IMR-90 (cell line): ENCODE results near the gene TESK2. TPM values are rescaled to one million over a fixed set of nuclear protein-coding genes. Genes with fewer than 3 reads are reported as not detected.

ENCODE experiments used
- ATAC-seq: fragments of 200-7000 bp; cut with Tn5 transposase; 2 replicates; pipeline ENCODE4 v1.9.1; 2020; ENCODE audit warnings: low read depth, mild to moderate bottlenecking, moderate library complexity
- BruUV-seq: library from RNA; stranded (reverse); fragments of 400-500 nt; replicated peaks from 2 replicates; lab custom pipeline; 2021; lab: Mats Ljungman, UMichigan
- CTCF ChIA-PET: fragments of 300-600 bp; formaldehyde crosslinking; extraction: SDS; loops from one replicate; lab custom pipeline; 2021; ENCODE audit warnings: antibody characterized with exemption; lab: Yijun Ruan, JAX
- POLR2A ChIA-PET: fragments of 300-600 bp; sonication (Branson Sonifier 250); formaldehyde crosslinking; loops from one replicate; lab custom pipeline; 2022; ENCODE audit warnings: antibody characterized with exemption; ENCODE audit not compliant: unreplicated experiment; lab: Charles Lee
- DNase-seq: peaks from one replicate; pipeline ENCODE4 v3.0.0; 2013
- H2AFZ ChIP-seq: replicated peaks from 2 replicates; pipeline ENCODE3; 2013; ENCODE audit warnings: low read length, mild to moderate bottlenecking; ENCODE audit not compliant: poor library complexity
- H2AK5ac ChIP-seq: 2 replicates; pipeline ENCODE4 v1.6.1; 2013; ENCODE audit warnings: low read depth, low read length, inconsistent platforms
- H2AK9ac ChIP-seq: replicated peaks from 2 replicates; pipeline ENCODE3; 2013; ENCODE audit warnings: mild to moderate bottlenecking, low read depth, low read length, moderate library complexity; ENCODE audit not compliant: poor library complexity
- H2BK120ac ChIP-seq: 2 replicates; pipeline ENCODE4 v1.6.1; 2013; ENCODE audit warnings: low read depth, low read length, inconsistent platforms
- H2BK15ac ChIP-seq: 3 replicates; pipeline ENCODE4 v1.6.1; 2013; ENCODE audit warnings: low read depth, low read length, inconsistent platforms
- H2BK20ac ChIP-seq: 2 replicates; pipeline ENCODE4 v1.6.1; 2013; ENCODE audit warnings: low read depth, mild to moderate bottlenecking, inconsistent platforms, low read length, moderate library complexity
- H2BK5ac ChIP-seq: 2 replicates; pipeline ENCODE4 v1.6.1; 2013; ENCODE audit warnings: mild to moderate bottlenecking, low read depth, low read length, inconsistent platforms; ENCODE audit not compliant: poor library complexity, severe bottlenecking
- H3K14ac ChIP-seq: replicated peaks from 2 replicates; pipeline ENCODE4 v1.6.1; 2013; ENCODE audit warnings: low read depth, low read length, inconsistent platforms
- H3K18ac ChIP-seq: 2 replicates; pipeline ENCODE4 v1.6.1; 2013; ENCODE audit warnings: low read depth, low read length, control low read depth
- H3K23ac ChIP-seq: 2 replicates; pipeline ENCODE4 v1.6.1; 2013; ENCODE audit warnings: low read depth, low read length, inconsistent platforms
- H3K27ac ChIP-seq: 2 replicates; pipeline ENCODE4 v1.5.1; 2013; ENCODE audit warnings: mild to moderate bottlenecking, control low read depth, low read length; ENCODE audit not compliant: insufficient read depth
- H3K27me3 ChIP-seq: 2 replicates; pipeline ENCODE4 v1.6.1; 2013; ENCODE audit warnings: low read length; ENCODE audit not compliant: control insufficient read depth, insufficient read depth
- H3K36me3 ChIP-seq: 2 replicates; pipeline ENCODE4 v1.6.1; 2013; ENCODE audit warnings: low read length, mixed read lengths; ENCODE audit not compliant: control insufficient read depth, insufficient read depth
- H3K4ac ChIP-seq: 2 replicates; pipeline ENCODE4 v1.6.1; 2013; ENCODE audit warnings: low read depth, low read length, inconsistent platforms
- H3K4me1 ChIP-seq: 2 replicates; pipeline ENCODE4 v1.6.1; 2013; ENCODE audit warnings: low read length, mixed read lengths; ENCODE audit not compliant: control insufficient read depth, insufficient read depth
- H3K4me2 ChIP-seq: 2 replicates; pipeline ENCODE4 v1.6.1; 2013; ENCODE audit warnings: low read depth, mild to moderate bottlenecking, control low read depth, low read length, moderate library complexity
- H3K4me3 ChIP-seq: 2 replicates; pipeline ENCODE4 v1.5.1; 2013; ENCODE audit warnings: low read depth, mild to moderate bottlenecking, control low read depth, low read length, moderate library complexity; ENCODE audit not compliant: insufficient read depth
- H3K56ac ChIP-seq: 2 replicates; pipeline ENCODE4 v1.6.1; 2013; ENCODE audit warnings: low read length, inconsistent platforms; ENCODE audit not compliant: insufficient read depth; ENCODE audit errors: extremely low read depth
- H3K79me1 ChIP-seq, 2 experiments: 2 replicates each; pipeline ENCODE4 v1.6.1; 2013; ENCODE audit warnings: low read length in 2 of 2, inconsistent platforms in 1 of 2, low read depth in 1 of 2
- H3K9ac ChIP-seq: 2 replicates; pipeline ENCODE4 v1.6.1; 2013; ENCODE audit warnings: low read depth, low read length, control low read depth
- H3K9me1 ChIP-seq: 2 replicates; pipeline ENCODE4 v1.6.1; 2013; ENCODE audit warnings: low read length, inconsistent platforms; ENCODE audit not compliant: insufficient read depth
- H3K9me3 ChIP-seq: 2 replicates; pipeline ENCODE4 v1.6.1; 2013; ENCODE audit warnings: low read length; ENCODE audit not compliant: control insufficient read depth, insufficient read depth
- H4K20me1 ChIP-seq: 2 replicates; pipeline ENCODE4 v1.6.1; 2013; ENCODE audit warnings: low read length, inconsistent platforms; ENCODE audit not compliant: insufficient read depth
- H4K5ac ChIP-seq: 2 replicates; pipeline ENCODE4 v1.6.1; 2013; ENCODE audit warnings: mild to moderate bottlenecking, low read depth, low read length, control low read depth
- H4K8ac ChIP-seq, 2 experiments: 2 replicates each; pipeline ENCODE4 v1.6.1; 2013; ENCODE audit warnings: low read depth in 2 of 2, low read length in 2 of 2, control low read depth in 1 of 2, inconsistent platforms in 1 of 2
- H4K91ac ChIP-seq: 2 replicates; pipeline ENCODE4 v1.6.1; 2013; ENCODE audit warnings: low read depth, low read length, inconsistent platforms; ENCODE audit not compliant: insufficient read depth
- BHLHE40 ChIP-seq: fragments of 150-350 bp; IDR thresholded peaks from 2 replicates; pipeline ENCODE4 v1.6.1; 2016; ENCODE audit warnings: mild to moderate bottlenecking, low read depth, low read length
- CEBPB ChIP-seq: IDR thresholded peaks from 2 replicates; pipeline ENCODE4 v1.6.1; 2012; ENCODE audit warnings: low read depth, low read length, improper control_type of control experiment
- CHD1 ChIP-seq: IDR thresholded peaks from 2 replicates; pipeline ENCODE4 v1.6.1; 2012; ENCODE audit warnings: low read depth, low read length, improper control_type of control experiment
- CTCF ChIP-seq: conservative IDR thresholded peaks from 2 replicates; pipeline ENCODE4 v1.5.1; 2012; ENCODE audit warnings: mild to moderate bottlenecking, low read depth, low read length, improper control_type of control experiment
- ELK1 ChIP-seq: fragments of 150-350 bp; IDR thresholded peaks from 2 replicates; pipeline ENCODE4 v1.6.1; 2016; ENCODE audit warnings: low read depth, mild to moderate bottlenecking, low read length, moderate library complexity, borderline replicate concordance
- FOS ChIP-seq: fragments of 150-350 bp; IDR thresholded peaks from 2 replicates; pipeline ENCODE4 v1.6.1; 2016; ENCODE audit warnings: low read depth, low read length
- MAZ ChIP-seq: IDR thresholded peaks from 2 replicates; pipeline ENCODE4 v1.6.1; 2012; ENCODE audit warnings: low read depth, mild to moderate bottlenecking, low read length, improper control_type of control experiment, moderate library complexity, borderline replicate concordance
- MXI1 ChIP-seq: IDR thresholded peaks from 2 replicates; pipeline ENCODE4 v1.6.1; 2012; ENCODE audit warnings: low read depth, mild to moderate bottlenecking, low read length, moderate library complexity, borderline replicate concordance
- NFE2L2 ChIP-seq: fragments of 150-350 bp; IDR thresholded peaks from 2 replicates; pipeline ENCODE4 v1.6.1; 2016; ENCODE audit warnings: low read depth, mild to moderate bottlenecking, low read length
- POLR2A ChIP-seq: IDR thresholded peaks from 2 replicates; pipeline ENCODE4 v1.6.1; 2012; ENCODE audit warnings: mild to moderate bottlenecking, low read depth, low read length
- RAD21 ChIP-seq: IDR thresholded peaks from 2 replicates; pipeline ENCODE4 v1.6.1; 2012; ENCODE audit warnings: low read length, improper control_type of control experiment
- RCOR1 ChIP-seq: IDR thresholded peaks from 2 replicates; pipeline ENCODE4 v1.6.1; 2012; ENCODE audit warnings: mild to moderate bottlenecking, low read length, improper control_type of control experiment; ENCODE audit not compliant: insufficient replicate concordance
- RFX5 ChIP-seq: IDR thresholded peaks from 2 replicates; pipeline ENCODE4 v1.8.0; 2012; ENCODE audit warnings: low read depth, mild to moderate bottlenecking, low read length, moderate library complexity
- SMC3 ChIP-seq: fragments of 150-350 bp; IDR thresholded peaks from 2 replicates; pipeline ENCODE4 v1.6.1; 2016; ENCODE audit warnings: low read depth, mild to moderate bottlenecking, antibody characterized with exemption, low read length, moderate library complexity
- USF2 ChIP-seq: fragments of 150-350 bp; IDR thresholded peaks from 2 replicates; pipeline ENCODE4 v1.6.1; 2017; ENCODE audit warnings: mild to moderate bottlenecking, antibody characterized with exemption, low read length, low read depth
- WGBS, 2 experiments: methylation state at CpG; one replicate each; pipeline versions ENCODE4 v1.1.5 to v1.1.7; 2013; ENCODE audit warnings: missing lambda C conversion rate in 2 of 2; ENCODE audit not compliant: insufficient read length in 1 of 2; ENCODE audit errors: extremely low coverage in 2 of 2; 5-methylcytosine and 5-hydroxymethylcytosine counted together
- dilution Hi-C: fragments of 300-500 bp; cut with HindIII; formaldehyde crosslinking; loops from one replicate; pipeline ENCODE4 v1.14.3; 2018; ENCODE audit warnings: low sequenced_read_pairs; ENCODE audit not compliant: unreplicated experiment
- in situ Hi-C: fragments of 300-500 bp; cut with MboI; formaldehyde crosslinking; loops from 3 replicates; pipeline ENCODE4 v1.14.3; 2019; ENCODE audit warnings: low sequenced_read_pairs, inconsistent platforms, mixed read lengths
- intact Hi-C: fragments of 100-400 bp; cut with micrococcal nuclease; formaldehyde crosslinking; loops from 2 replicates; pipeline ENCODE4 v1.10.0; 2022
- polyA plus RNA-seq, 3 experiments: library from polyadenylated mRNA; depleted of rRNA; stranded (reverse); fragments of >200 nt; gene quantifications; 2 replicates each; pipeline ENCODE4 v1.2.3, GENCODE V29; 2012; ENCODE audit warnings: low replicate concordance in 1 of 3
- total RNA-seq: library from RNA; depleted of rRNA; stranded (reverse); fragments of >200 nt; gene quantifications from 2 replicates; pipeline ENCODE4 v1.2.3, GENCODE V29; 2012

TESK2 gene
- total and polyA plus RNA-seq, 2 of the 4 experiments (the other 2 are of a cell fraction), result 0.90 to 1.3 TPM

GRCh38 chr1:45512641-45513054 lies 21.7 kb upstream of the TESK2 start:
- Histone ChIP-seq H2AK5ac (no peak overlapping the region), H3K4me2 (no peak overlapping the region), H2BK20ac (no peak overlapping the region), H3K27ac (no peak overlapping the region), H3K4ac (no peak overlapping the region), H4K20me1 (peaks cover 56% of the 10 kb centered on the region), H2AFZ (no peak overlapping the region), H3K36me3 (peaks cover 61% of the 10 kb centered on the region), H3K14ac (no peak overlapping the region), H2AK9ac (peak overlapping the region; percentile 23), H2BK15ac (no peak overlapping the region), H3K23ac (no peak overlapping the region), H4K8ac (no peak overlapping the region), H4K91ac (no peak overlapping the region), H2BK5ac (no peak overlapping the region), H3K9me1 (peaks cover 17% of the 10 kb centered on the region), H3K4me1 (peaks cover 17% of the 10 kb centered on the region), H3K27me3 (no peaks in the 10 kb centered on the region), H3K4me3 (no peak overlapping the region), H3K56ac (no peak overlapping the region), H3K18ac (no peak overlapping the region), H3K79me1 (peaks cover 8 to 59% of the 10 kb centered on the region in 2 experiments), H3K9ac (no peak overlapping the region), H4K5ac (no peak overlapping the region), H2BK120ac (no peak overlapping the region), H3K9me3 (no peaks in the 10 kb centered on the region)
- intact Hi-C loops, result loop anchor here (1.0 to 5.0 kb wide), 2 partner anchors 58 to 175 kb away; partner anchors contain the start of genes GPBP1L1 and TMEM69
- DNase-seq (peak; percentile 71), ATAC-seq (peak; percentile 58)
- no CpG with 5 or more reads among the region's 1 CpG for WGBS, 2 experiments
- BruUV-seq, result no TSS peak
- ChIA-PET POLR2A (no interaction called here), CTCF (interaction anchor here (0.6 to 1.5 kb wide), 6 partner anchors 9 to 1807 kb away, joined by 3 to 6 read pairs (median 5); partner anchors contain the start of gene PRDX1)
- TF ChIP-seq BHLHE40 (no peak), RFX5 (no peak), MAZ (no peak), CTCF (peak; percentile 64), ELK1 (no peak), CEBPB (no peak), CHD1 (no peak), RAD21 (peak; percentile 64), POLR2A (no peak), USF2 (peak; percentile 40; the same call in 1 of the 2 replicates), RCOR1 (no peak), NFE2L2 (no peak), SMC3 (peak; percentile 83), FOS (peak; percentile 14; the same call in 1 of the 2 replicates), MXI1 (peak; percentile 63; the same call in 1 of the 2 replicates)
- dilution Hi-C loops, result no loop called here
- in situ Hi-C loops, result no loop called here
